Transverse colon (tissue), 4 donors: ENCODE measurements around the gene PARVA. TPM values are rescaled to one million over a fixed set of nuclear protein-coding genes. Genes with fewer than 3 reads are reported as not detected.

Experiments used
- DNase-seq: peaks from one replicate; pipeline ENCODE4 v3.0.0-alpha.2; 2019
- H3K27ac ChIP-seq, 4 donors: fragments of 200-600 bp; sonication (generic); 2 replicates each; pipeline ENCODE4 v1.5.1; 2016 to 2018; ENCODE audit warnings: inconsistent platforms in 4 of 4
- H3K27me3 ChIP-seq: fragments of 200-600 bp; sonication (generic); 2 replicates; pipeline ENCODE4 v1.5.1; 2017; ENCODE audit warnings: inconsistent platforms
- H3K36me3 ChIP-seq, 4 donors: fragments of 200-600 bp; sonication (generic); 2 replicates each; pipeline ENCODE4 v1.5.1; 2017 to 2019; ENCODE audit warnings: inconsistent platforms in 4 of 4
- H3K4me1 ChIP-seq, 4 donors: fragments of 200-600 bp; sonication (generic); 2 replicates each; pipeline ENCODE4 v1.5.1; 2017 to 2020; ENCODE audit warnings: inconsistent platforms in 4 of 4
- H3K4me3 ChIP-seq, 4 donors: fragments of 200-600 bp; sonication (generic); 1 replicate in 1 of 4; 2 replicates in 3 of 4; pipeline versions ENCODE4 v1.5.1 to v1.6.1; 2017 to 2019; ENCODE audit warnings: inconsistent platforms in 4 of 4
- H3K9me3 ChIP-seq, 2 donors: fragments of 200-600 bp; sonication (generic); 2 replicates each; pipeline ENCODE4 v1.5.1; 2017 to 2019; ENCODE audit warnings: inconsistent platforms in 2 of 2
- EP300 ChIP-seq: sonication (generic); formaldehyde crosslinking; IDR thresholded peaks from one replicate; pipeline ENCODE4 v1.6.1; 2017; ENCODE audit warnings: antibody characterized with exemption, low read depth
- POLR2A ChIP-seq: fragments of 450-650 bp; IDR thresholded peaks from one replicate; pipeline ENCODE4 v1.6.1; 2016; ENCODE audit warnings: antibody characterized with exemption, mild to moderate bottlenecking, moderate library complexity
- POLR2AphosphoS5 ChIP-seq, 3 donors: sonication (generic); formaldehyde crosslinking; IDR thresholded peaks; one replicate each; pipeline ENCODE4 v1.6.1; 2016; ENCODE audit warnings: antibody characterized with exemption in 3 of 3
- WGBS, 2 donors: methylation state at CpG; one replicate each; pipeline ENCODE4 v1.1.5; 2018; ENCODE audit warnings: low coverage in 1 of 2; 5-methylcytosine and 5-hydroxymethylcytosine counted together
- in situ Hi-C, 4 donors: fragments of 200-750 bp; cut with MboI; loops; one replicate each; pipeline versions ENCODE4 v1.15.0 to v1.15.1; 2017; ENCODE audit warnings: low sequenced_read_pairs in 3 of 4, low pct_ligation_motif_present in 1 of 4, low pct_unique_long_range_greater_than_20kb in 1 of 4
- intact Hi-C: fragments of 100-400 bp; cut with DNase I; formaldehyde crosslinking; loops from one replicate; pipeline ENCODE4 v1.15.1; 2023; ENCODE audit warnings: low total_unique reads
- total RNA-seq, 4 donors: library from RNA; depleted of rRNA; stranded (reverse); fragments of >200 nt; gene quantifications; one replicate each; pipeline ENCODE4 v1.1.0, GENCODE V29; 2016
- TF ChIP-seq, protein P1 (sequence below), 5 experiments: fragments of 200-600 bp in 3 of 5; fragments of 450-650 bp in 2 of 5; sonication (generic) in 3 of 5; IDR thresholded peaks; 1 replicate in 2 of 5; 2 replicates in 3 of 5; pipeline ENCODE4 v1.5.1; 2016 to 2017; ENCODE audit warnings: antibody characterized with exemption in 5 of 5, inconsistent platforms in 3 of 5, mild to moderate bottlenecking in 2 of 5, moderate library complexity in 1 of 5

PARVA gene
- total RNA-seq, 4 donors from 2014 or later: 34.3 to 82.0 (median 45.1) TPM

GRCh38 chr11:12577725-12578644, 200.6 kb downstream of the PARVA start:
- H3K36me3 ChIP-seq: no peaks in the 10 kb centered on the region
- 77 to 79% methylated on average over 4 to 6 of the region's 6 CpGs for WGBS, 2 donors
- intact Hi-C loops: no loop called here
- no peaks in the 10 kb centered on the region for H3K9me3 ChIP-seq
- TF ChIP-seq POLR2AphosphoS5 (IDR thresholded peaks at IDR 0.05) (no peak), EP300 (no peak)
- in situ Hi-C loops: no loop called here
- H3K27me3 ChIP-seq: no peaks in the 10 kb centered on the region
- H3K4me3 ChIP-seq: no peak overlapping the region
- H3K27ac ChIP-seq: no peak overlapping the region
- DNase-seq: no peak
- no peaks in the 10 kb centered on the region for H3K4me1 ChIP-seq

DNA sequence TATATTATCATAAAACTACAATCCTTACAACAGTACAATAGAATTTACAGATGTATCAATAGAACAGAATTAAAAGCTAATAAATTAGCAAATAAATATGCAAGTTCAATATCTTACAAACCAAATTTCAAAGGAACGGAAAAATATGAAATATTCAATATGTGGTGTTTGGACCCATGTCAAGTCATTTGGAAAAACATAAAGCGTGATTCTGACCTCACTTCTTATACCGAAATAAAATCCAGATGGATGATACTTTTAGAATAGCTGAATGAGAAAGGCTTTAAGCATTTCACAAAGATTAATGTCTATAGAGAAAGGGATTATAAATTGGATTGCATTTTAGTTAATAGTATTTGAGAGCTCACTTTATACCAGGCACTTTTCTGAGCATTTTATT, 204.0 kb downstream of the PARVA start:
- 81 to 89% methylated on average over 3 of the region's 3 CpGs for WGBS, 2 donors
- no peak for DNase-seq
- no peak for TF ChIP-seq EP300
- TF ChIP-seq POLR2AphosphoS5 (IDR thresholded peaks at IDR 0.05): no peak
- TF ChIP-seq, protein P1, sequence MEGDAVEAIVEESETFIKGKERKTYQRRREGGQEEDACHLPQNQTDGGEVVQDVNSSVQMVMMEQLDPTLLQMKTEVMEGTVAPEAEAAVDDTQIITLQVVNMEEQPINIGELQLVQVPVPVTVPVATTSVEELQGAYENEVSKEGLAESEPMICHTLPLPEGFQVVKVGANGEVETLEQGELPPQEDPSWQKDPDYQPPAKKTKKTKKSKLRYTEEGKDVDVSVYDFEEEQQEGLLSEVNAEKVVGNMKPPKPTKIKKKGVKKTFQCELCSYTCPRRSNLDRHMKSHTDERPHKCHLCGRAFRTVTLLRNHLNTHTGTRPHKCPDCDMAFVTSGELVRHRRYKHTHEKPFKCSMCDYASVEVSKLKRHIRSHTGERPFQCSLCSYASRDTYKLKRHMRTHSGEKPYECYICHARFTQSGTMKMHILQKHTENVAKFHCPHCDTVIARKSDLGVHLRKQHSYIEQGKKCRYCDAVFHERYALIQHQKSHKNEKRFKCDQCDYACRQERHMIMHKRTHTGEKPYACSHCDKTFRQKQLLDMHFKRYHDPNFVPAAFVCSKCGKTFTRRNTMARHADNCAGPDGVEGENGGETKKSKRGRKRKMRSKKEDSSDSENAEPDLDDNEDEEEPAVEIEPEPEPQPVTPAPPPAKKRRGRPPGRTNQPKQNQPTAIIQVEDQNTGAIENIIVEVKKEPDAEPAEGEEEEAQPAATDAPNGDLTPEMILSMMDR (IDR thresholded peaks at IDR 0.05): no peak
- TF ChIP-seq POLR2A: no peak
- Histone ChIP-seq H3K4me3 (no peak overlapping the region), H3K4me1 (peaks cover 0 to 4% (median 0%) of the 10 kb centered on the region in 4 donors), H3K9me3 (no peaks in the 10 kb centered on the region), H3K36me3 (no peaks in the 10 kb centered on the region), H3K27me3 (no peaks in the 10 kb centered on the region), H3K27ac (no peak overlapping the region)
- in situ Hi-C loops (no loop called here), intact Hi-C loops (no loop called here)

DNA sequence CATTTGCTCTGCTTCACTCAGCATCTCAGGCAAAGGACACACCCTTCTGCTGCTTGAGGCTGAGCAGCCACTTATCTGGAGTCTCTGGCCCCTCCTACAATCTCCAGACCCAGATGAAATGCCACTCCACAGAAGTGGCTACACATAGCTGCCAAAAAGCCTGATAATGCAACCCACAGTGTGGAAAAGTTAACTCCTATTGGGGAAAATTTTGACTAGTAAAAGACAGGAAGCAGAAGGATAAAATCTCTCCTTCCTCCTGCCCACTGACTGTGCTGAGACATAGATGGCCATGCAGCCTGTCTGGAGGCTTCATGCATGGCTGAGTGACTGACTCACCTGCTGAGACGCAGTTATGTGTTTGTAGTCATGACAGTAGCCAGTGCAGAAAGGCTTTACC, 204.6 kb downstream of the PARVA start:
- Histone ChIP-seq H3K4me3 (no peak overlapping the region), H3K27me3 (no peaks in the 10 kb centered on the region), H3K9me3 (no peaks in the 10 kb centered on the region), H3K27ac (no peak overlapping the region), H3K4me1 (peaks cover 0 to 6% (median 0%) of the 10 kb centered on the region in 4 donors), H3K36me3 (no peaks in the 10 kb centered on the region)
- no peak for TF ChIP-seq POLR2AphosphoS5 (IDR thresholded peaks at IDR 0.05)
- no peak for TF ChIP-seq POLR2A
- TF ChIP-seq, protein P1 (IDR thresholded peaks at IDR 0.05): no peak
- no peak for TF ChIP-seq EP300
- WGBS, 2 donors: 20 to 50% methylated on average over 1 of the region's 1 CpG
- no peak for DNase-seq
- in situ Hi-C loops: no loop called here
- intact Hi-C loops: no loop called here
